Measurements from ENCODE around the gene JAZF1.
"Not testable (repeated sequence)": the region's sequence is repeated elsewhere in the genome, so short reads cannot be mapped to it uniquely, and the experiment has no call there.

Gene JAZF1

DNA sequence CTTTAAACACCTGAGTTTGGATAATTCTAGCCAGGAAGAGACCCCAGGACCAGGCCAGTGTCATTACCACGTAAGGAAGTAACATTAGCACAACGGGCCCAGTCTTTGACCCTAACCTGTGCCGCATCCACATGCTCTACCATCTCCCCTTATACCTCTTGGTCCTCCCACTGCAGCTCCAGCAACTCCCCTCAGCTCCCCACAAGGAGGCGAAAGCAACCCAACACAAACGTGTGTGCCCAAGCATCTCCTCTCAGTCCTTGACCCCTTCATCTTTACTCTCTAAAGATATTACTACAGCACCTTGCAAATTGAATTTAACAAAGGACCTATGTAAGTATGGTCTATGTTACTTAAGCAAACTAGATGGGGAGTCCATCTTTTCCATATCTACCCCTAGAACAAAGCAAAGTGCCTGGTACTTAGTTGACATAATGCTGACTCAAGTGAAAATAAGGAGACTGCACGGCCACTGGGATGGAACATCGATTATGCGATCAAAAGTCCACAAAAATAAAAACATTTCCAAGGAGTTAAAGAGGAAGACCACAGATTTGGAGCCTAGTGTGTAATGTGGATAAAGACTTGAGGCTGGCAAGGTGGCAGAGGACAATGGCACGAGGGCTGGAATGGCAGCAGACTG lies 147.7 kb downstream of the JAZF1 start:
- no peak overlapping the region for H3K27ac ChIP-seq
- H3K4me3 ChIP-seq, result no peak overlapping the region

DNA sequence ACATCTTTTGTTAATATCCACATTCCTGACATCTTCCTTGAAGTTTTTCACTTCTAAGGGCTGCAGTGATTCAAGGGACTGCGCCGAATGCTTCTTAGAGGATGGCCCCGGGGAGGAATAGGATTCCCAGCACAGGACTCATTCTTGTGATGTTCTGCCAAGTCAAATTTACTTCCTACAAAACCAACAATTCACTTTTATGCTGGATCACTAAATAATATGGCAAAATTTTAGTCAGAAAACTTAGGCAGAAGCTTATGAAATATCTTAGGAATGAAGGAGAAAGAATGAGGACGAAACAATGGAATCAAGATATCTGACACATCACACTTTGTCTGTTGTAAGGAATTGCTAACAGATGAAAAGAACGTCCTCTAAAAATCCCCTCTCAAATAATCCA lies 151.5 kb downstream of the JAZF1 start:
- H3K27ac ChIP-seq, result no peak overlapping the region
- H3K4me3 ChIP-seq, result no peak overlapping the region

GRCh38 chr7:28028471-28028870 lies 152.1 kb downstream of the JAZF1 start:
- Histone ChIP-seq H3K27ac (no peak overlapping the region), H3K4me3 (no peak overlapping the region)

DNA sequence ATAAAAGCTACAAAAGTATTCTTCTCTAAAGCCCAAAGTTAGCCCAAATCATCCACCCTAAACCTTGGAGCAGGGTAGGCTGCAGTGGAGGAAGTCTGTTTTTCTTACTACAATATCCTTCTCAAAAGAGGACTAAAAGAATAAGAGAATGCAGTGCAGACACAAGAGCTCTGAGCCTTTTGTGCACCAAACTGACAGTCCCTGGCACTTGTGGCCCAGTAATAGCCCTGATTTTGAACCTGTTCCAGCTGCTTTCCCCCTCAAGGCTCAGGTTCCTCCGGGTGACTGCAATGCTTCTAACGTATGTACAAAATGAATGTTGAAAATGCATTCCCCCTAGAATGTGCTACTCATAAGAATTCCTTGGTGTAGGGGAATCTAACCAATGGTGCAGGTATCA lies 154.4 kb downstream of the JAZF1 start:
- Histone ChIP-seq H3K4me3 (no peak overlapping the region), H3K27ac (no peak overlapping the region)

GRCh38 chr7:28024786-28025334 lies 155.7 kb downstream of the JAZF1 start:
- H3K4me3 ChIP-seq, result no peak overlapping the region
- H3K27ac ChIP-seq, result no peak overlapping the region

DNA sequence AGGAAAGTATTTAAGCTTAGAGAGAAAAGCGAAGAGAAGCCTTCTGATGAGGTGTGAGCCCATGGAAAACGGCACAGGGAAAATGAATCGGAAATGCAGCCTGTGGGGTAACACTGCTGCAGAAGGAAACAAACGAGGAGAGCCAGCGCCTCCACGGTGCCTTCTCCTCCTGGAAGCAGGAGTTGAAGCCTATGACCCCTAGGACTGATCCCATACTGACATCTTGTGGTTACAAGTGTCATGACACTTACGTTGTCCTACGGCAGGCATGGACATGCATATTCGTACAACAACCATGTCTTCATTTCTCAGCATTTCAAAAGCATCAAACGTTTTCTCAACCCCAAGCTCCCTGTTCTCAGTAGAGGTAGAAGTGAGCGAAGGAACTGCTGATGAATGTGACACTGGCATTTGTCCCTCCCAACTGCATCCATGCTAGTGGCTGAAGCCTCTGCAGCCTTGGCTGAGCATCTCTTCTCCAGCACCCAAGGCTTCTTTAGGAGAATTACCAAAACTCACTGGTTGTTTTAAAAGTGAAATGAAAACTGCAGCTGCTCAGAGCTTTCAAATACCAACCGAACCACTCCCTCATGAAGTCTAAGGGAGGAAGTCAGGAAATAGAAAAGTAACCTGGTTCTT lies 160.2 kb downstream of the JAZF1 start:
- no peak overlapping the region for H3K27ac ChIP-seq
- H3K4me3 ChIP-seq, result no peak overlapping the region

DNA sequence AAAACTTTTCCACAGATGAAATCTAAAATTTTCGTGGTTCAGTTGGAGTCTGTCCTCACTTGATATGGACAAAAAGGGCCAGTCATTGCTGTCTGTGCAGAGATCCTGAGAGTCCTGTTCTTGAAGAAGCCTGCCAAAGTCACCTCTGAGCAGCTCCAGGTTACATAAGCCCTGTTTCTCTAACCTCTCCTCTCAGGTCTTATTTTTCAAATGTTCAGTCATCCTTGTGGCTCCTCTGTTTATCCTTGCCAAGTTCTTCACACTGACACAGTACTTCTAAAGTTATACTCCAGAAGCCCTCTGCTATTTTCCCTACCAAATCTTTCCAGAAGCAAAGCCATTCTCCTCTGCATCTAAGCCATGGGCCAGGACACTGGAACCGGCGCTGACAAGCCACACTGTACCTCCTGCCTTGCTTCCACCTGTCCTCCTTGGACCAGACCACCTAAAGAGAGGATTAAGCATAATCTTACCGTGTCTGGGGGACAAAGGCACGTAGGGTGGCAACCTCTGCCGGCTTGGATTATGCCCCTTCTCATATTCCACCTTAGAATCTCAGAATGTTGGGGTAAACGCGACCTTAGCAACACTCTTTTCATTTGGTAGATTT lies 161.6 kb downstream of the JAZF1 start:
- H3K27ac ChIP-seq, result no peak overlapping the region
- no peak overlapping the region for H3K4me3 ChIP-seq

DNA sequence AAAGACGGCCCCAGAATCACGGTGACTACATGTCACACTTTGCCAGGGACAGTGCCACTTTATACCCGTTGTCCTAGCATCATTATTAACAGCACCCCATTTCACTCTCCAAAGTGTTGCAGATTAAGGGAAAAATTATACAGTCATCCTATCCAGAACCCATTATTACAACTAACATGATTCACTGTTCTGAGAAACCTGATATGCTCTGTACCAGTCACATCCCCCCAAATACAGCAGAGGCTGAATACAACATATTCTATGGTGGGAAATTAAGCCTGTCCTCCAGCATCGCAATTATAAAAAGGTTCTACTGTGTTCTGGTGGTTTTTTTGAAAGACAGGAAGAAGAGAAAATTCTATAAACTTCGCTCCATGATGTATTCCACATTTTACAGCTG lies 162.1 kb downstream of the JAZF1 start:
- Histone ChIP-seq H3K4me3 (no peak overlapping the region), H3K27ac (peak overlapping the region in 2 of 21 experiments; percentile 34 to 59)

- no peak overlapping the region for H3K4me3 ChIP-seq
- H3K27ac ChIP-seq, result peak overlapping the region in 2 of 21 experiments; percentile 34 to 59
Measured at GRCh38 chr7:28018020-28018419, 162.6 kb downstream of the JAZF1 start.

GRCh38 chr7:28017372-28017771 lies 163.2 kb downstream of the JAZF1 start:
- H3K27ac ChIP-seq, result no peak overlapping the region
- no peak overlapping the region for H3K4me3 ChIP-seq

GRCh38 chr7:28016297-28016696 lies 164.3 kb downstream of the JAZF1 start:
- no peak overlapping the region for H3K4me3 ChIP-seq
- no peak overlapping the region for H3K27ac ChIP-seq

GRCh38 chr7:28015169-28015568 lies 165.4 kb downstream of the JAZF1 start:
- Histone ChIP-seq H3K27ac (no peak overlapping the region), H3K4me3 (no peak overlapping the region)

GRCh38 chr7:28014340-28014739 lies 166.3 kb downstream of the JAZF1 start:
- not testable (repeated sequence) for H3K27ac ChIP-seq, H3K4me3 ChIP-seq

DNA sequence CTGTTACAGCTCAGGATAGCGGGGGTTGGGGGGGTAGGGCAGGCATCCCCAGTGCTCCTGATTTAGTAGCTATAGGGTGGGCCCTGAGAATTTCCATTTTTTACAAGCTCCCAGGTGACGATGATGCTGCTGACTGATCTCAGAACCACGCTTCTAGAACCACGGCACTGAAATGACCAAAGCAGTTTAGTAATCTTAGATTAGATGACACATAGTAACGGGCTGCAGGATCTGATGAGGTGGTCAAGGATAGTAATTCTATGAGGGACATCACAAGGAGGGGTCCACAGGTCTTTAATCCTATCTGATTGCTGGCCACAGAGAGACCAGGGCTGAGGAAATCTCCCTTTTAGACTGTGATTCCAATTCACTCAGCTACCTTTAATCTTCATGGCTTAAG lies 167.2 kb downstream of the JAZF1 start:
- Histone ChIP-seq H3K27ac (no peak overlapping the region), H3K4me3 (no peak overlapping the region)

DNA sequence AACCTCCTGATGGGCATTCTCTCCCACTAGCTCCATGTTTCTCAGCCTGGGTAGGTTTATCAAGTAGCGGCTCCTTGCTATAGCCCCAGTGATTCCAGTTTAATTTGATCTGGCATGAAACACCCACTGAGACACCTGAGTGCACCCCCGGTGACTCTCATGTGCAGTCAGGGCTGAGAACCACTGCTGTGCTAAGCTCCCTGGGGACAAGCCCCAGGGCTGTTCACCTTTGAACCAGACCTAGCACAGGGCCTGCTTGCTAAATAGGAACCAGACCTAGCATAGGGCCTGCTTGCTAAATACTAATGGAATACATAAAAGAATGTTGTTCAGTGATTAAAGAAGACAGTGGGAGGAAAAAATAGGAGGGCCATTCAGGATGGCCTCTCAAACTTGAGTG lies 167.6 kb downstream of the JAZF1 start:
- Histone ChIP-seq H3K27ac (no peak overlapping the region), H3K4me3 (no peak overlapping the region)

DNA sequence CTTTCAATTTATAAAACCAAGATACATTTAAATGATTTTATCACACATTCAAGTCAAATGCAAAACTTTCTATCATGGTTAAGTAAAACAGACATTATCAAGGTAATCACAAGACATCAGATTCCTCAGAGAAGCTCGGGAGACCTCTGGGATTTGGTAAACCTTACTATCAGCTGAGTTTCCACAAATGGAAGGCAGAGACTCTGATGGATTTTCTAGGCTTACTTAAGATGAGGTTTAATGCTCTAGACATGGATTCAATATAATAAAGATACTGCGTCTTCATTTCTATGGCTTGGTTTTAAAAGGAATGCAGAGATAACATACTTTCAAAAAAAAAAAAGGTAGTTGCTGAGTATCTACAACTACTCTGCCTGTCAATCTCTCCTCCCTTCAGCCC lies 171.7 kb downstream of the JAZF1 start:
- Histone ChIP-seq H3K27ac (no peak overlapping the region), H3K4me3 (no peak overlapping the region)

DNA sequence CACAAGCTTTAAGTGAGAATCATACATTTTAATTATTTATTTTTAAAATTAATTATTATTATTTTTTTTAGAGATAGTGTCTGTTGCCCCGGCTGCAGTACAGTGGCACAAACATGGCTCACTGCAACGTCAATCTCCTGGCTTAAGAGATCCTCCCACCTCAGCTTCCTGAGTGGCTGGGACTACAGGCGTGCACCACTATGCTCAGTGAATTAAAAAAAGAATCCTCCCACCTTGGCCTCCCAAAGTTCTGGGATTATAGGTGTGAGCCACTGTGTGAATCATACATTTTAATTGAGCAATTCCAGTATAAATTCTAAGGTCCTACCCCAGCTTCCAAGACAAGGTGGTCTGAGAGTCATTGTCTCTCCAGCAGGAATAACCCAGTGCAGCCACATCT lies 172.4 kb downstream of the JAZF1 start:
- no peak overlapping the region for H3K4me3 ChIP-seq
- H3K27ac ChIP-seq, result no peak overlapping the region

- Histone ChIP-seq H3K27ac (no peak overlapping the region), H3K4me3 (no peak overlapping the region)
Measured at GRCh38 chr7:28006491-28006890, 174.1 kb downstream of the JAZF1 start.

DNA sequence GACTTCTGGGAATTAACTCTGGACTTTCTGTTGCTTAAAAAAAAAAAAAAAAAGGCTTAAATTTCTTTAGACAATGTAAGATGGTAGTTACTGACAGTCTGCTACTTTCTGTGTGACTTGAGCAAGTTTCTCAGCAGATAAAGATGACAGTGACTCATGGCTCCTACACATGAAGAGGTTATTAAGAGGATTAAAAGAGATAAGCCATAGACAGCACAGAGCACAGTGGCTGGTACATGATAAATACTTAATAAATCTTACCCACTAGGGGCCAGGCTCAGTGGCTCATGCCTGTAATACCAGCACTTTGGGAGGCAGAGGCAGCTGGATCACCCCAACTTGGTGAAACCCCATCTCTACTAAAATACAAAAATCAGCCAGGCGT lies 174.8 kb downstream of the JAZF1 start:
- peak overlapping the region in 2 of 21 experiments; percentile 14 to 16 for H3K27ac ChIP-seq
- H3K4me3 ChIP-seq, result no peak overlapping the region

GRCh38 chr7:28005075-28005846 lies 175.3 kb downstream of the JAZF1 start:
- H3K4me3 ChIP-seq, result no peak overlapping the region
- peak overlapping the region in 2 of 21 experiments; percentile 1 to 16 for H3K27ac ChIP-seq
